G401 (cell line): ENCODE measurements around the gene HNRNPH3. TPM values are rescaled to one million over a fixed set of nuclear protein-coding genes. Genes with fewer than 3 reads are reported as not detected.

Experiments used
- DNase-seq: peaks from one replicate; pipeline ENCODE4 v3.0.0-alpha.2; 2015; ENCODE audit warnings: low spot score
- in situ Hi-C: cut with HindIII; loops from 2 replicates; pipeline ENCODE4 v1.10.0; 2016; ENCODE audit warnings: low sequenced_read_pairs, mixed read lengths
- total RNA-seq: library from RNA; depleted of rRNA; stranded (reverse); fragments of >200 nt; shearing (Covaris generic); gene quantifications from 2 replicates; pipeline ENCODE4 v1.2.3, GENCODE V29; 2014; rRNA removed

The HNRNPH3 gene
- total RNA-seq, 1 experiment from 2014 or later, result 67.4 TPM

DNA sequence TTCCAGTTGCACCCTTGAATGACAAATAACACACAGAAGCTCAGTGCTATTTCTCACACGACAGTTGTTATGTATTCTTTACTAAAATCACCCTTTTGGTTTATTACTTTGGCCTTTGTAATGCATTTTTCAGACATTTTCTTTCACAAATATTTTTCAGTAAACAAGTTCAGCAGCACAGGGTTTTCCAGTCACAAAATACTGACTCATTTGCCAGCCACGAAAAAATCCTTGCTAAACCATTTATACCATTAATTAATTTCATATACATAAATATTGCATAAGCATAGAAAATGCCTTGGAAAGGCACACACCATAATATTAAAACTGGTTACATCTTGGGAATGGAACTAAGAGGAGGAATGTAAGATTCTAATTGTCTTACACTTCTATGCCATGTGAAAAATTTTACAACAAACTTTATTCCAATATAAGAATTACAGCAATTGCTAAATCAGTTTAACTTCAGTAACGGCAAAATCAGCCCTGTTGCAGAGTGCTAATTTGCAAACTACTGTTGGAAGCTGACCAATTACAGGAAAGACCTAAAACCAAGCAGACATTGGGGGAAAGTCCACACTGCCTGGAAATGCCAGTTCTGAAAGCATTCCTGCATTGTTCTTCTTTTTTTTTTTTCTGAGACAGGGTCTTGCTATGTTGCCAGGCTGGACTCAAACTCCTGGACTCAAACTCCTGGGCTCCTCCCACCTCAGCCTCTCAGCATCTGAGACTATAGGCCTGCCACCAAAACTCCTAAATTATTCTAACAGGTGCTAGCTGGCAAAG, 32.4 kb downstream of the HNRNPH3 start:
- in situ Hi-C loops, result no loop called here
- no peak for DNase-seq

DNA sequence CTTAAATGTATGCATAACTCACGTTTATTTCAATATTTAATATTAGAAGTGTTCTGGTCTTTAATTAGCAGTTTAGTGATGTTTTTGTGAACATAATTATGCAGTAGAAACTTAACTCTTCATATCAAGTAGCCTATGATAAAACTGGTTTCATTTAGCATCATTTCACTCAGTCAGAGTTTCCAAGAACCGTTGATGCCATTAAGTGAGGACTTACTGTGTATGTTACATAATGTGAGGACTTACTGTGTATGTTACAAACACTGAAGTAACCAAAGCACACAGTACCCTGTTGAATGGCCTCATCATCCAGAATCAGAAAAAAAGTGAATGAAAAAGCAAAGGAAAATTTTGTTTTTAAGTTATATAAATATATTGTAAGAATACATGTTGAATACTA, 33.7 kb downstream of the HNRNPH3 start:
- in situ Hi-C loops, result no loop called here
- no peak for DNase-seq

GRCh38 chr10:68366600-68366999, 34.7 kb downstream of the HNRNPH3 start:
- no peak for DNase-seq
- in situ Hi-C loops, result no loop called here

DNA sequence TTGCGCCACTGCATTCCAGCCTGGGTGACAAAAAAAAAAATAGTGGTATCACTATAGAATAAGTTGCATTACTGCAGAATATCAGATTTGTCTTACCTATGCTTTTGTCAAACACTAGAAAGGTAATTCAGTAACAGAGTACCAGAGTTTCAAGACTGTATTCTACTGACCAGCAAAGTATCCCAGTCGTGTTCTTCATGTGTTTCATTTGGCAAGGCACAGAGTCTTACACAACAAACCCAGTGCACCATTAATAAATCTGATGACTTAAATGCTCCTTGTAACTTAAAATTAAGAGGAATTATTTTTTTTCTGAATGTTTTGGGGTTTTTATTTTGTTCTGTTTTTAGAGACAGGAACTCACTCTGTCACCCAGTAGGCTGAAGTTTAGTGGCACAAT, 35.3 kb downstream of the HNRNPH3 start:
- no peak for DNase-seq
- in situ Hi-C loops, result no loop called here

GRCh38 chr10:68371604-68372003, 39.7 kb downstream of the HNRNPH3 start:
- no peak for DNase-seq
- in situ Hi-C loops, result no loop called here

GRCh38 chr10:68385740-68386139, 53.9 kb downstream of the HNRNPH3 start:
- DNase-seq, result no peak
- in situ Hi-C loops, result no loop called here

Other genes starting within 250 kb of the HNRNPH3 start
- 0.06 TPM in 1 of 2 replicates, not detected in the other for gene MYPN, start 222.6 kb upstream of the HNRNPH3 start, total RNA-seq
- 0.37 and 0.92 TPM in 2 replicates for gene ATOH7, start 100.0 kb upstream of the HNRNPH3 start, total RNA-seq
- 0.37 and 2.3 TPM in 2 replicates for gene PBLD, start 864 bp downstream of the HNRNPH3 start, total RNA-seq
- 8.5 and 10.3 TPM in 2 replicates for gene RUFY2, start 75.2 kb downstream of the HNRNPH3 start, total RNA-seq
- gene DNA2, start 139.9 kb downstream of the HNRNPH3 start, total RNA-seq, result 39.1 and 41.0 TPM in 2 replicates
- 7.5 and 14.3 TPM in 2 replicates for gene SLC25A16, start 195.5 kb downstream of the HNRNPH3 start, total RNA-seq
- 3.1 and 6.7 TPM in 2 replicates for gene TET1, start 228.3 kb downstream of the HNRNPH3 start, total RNA-seq